Naive thymus-derived CD8-positive, alpha-beta T cell (primary cell): ENCODE results near the gene ASXL1. TPM values are rescaled to one million over a fixed set of nuclear protein-coding genes. Genes with fewer than 3 reads are reported as not detected.
"Not testable (repeated sequence)": the region's sequence is repeated elsewhere in the genome, so short reads cannot be mapped to it uniquely, and the experiment has no call there.

Experiments used
- ATAC-seq, 2 donors: fragments of 150-1000 bp; cut with Tn5 transposase in 1 of 2; sonication (Bioruptor Pico), chemical (Tn5 transposase) in 1 of 2; 1 replicate in 1 of 2; 2 replicates in 1 of 2; pipeline ENCODE4 v1.10.0; 2021; ENCODE audit warnings: mild to moderate bottlenecking in 2 of 2, moderate library complexity in 2 of 2
- POLR2A ChIA-PET: fragments of 350-600 bp; sonication (Branson Sonifier 250); formaldehyde crosslinking; loops from one replicate; lab custom pipeline; 2021; ENCODE audit warnings: antibody characterized with exemption; lab: Charles Lee
- DNase-seq, 10 donors: peaks; one replicate each; pipeline versions ENCODE4 v3.0.0 to v3.0.0-alpha.2; 2020 to 2022
- H3K27ac Mint-ChIP-seq, 10 donors: one replicate each; pipeline ENCODE4 v1.8.0; 2020 to 2022; ENCODE audit warnings: mild to moderate bottlenecking in 10 of 10, mixed read lengths in 10 of 10, moderate library complexity in 4 of 10, inconsistent platforms in 1 of 10
- H3K27me3 Mint-ChIP-seq, 5 donors: one replicate each; pipeline ENCODE4 v1.8.0; 2021 to 2022; ENCODE audit warnings: mixed read lengths in 5 of 5
- H3K36me3 Mint-ChIP-seq, 3 donors: one replicate each; pipeline ENCODE4 v1.8.0; 2020 to 2022; ENCODE audit warnings: mixed read lengths in 3 of 3, mild to moderate bottlenecking in 2 of 3, inconsistent platforms in 1 of 3
- H3K4me1 Mint-ChIP-seq, 4 donors: one replicate each; pipeline ENCODE4 v1.8.0; 2021 to 2022; ENCODE audit warnings: mixed read lengths in 4 of 4
- H3K4me3 Mint-ChIP-seq, 10 donors: one replicate each; pipeline ENCODE4 v1.8.0; 2020 to 2022; ENCODE audit warnings: mild to moderate bottlenecking in 10 of 10, mixed read lengths in 10 of 10, moderate library complexity in 6 of 10, inconsistent platforms in 1 of 10
- H3K9me3 Mint-ChIP-seq, 9 donors: one replicate each; pipeline ENCODE4 v1.8.0; 2020 to 2022; ENCODE audit warnings: mixed read lengths in 9 of 9, mild to moderate bottlenecking in 3 of 9, inconsistent platforms in 1 of 9, moderate library complexity in 1 of 9
- polyA plus RNA-seq, 3 donors: library from polyadenylated mRNA; unstranded; fragments of 300-500 nt; fragmentation: Illumina TruSeq; gene quantifications; one replicate each; pipeline ENCODE4 v1.2.3, GENCODE V29; 2021
- total RNA-seq, 8 experiments: library from RNA in 2 of 8; stranded (reverse) in 2 of 8; gene quantifications; one replicate each; pipeline ENCODE4 v1.2.3 and lab custom pipeline; 2021 to 2026

ASXL1 gene
- total RNA-seq, result 100 to 1,000 TPM; 147 to 149 TPM
- polyA plus RNA-seq, result 10 to 100 TPM; 15.2 to 20.1 (median 18.4) TPM
- 209 to 364 (median 250) reads per million in 6 experiments for total RNA-seq (lab: John Stamatoyannopoulos, UW)

DNA sequence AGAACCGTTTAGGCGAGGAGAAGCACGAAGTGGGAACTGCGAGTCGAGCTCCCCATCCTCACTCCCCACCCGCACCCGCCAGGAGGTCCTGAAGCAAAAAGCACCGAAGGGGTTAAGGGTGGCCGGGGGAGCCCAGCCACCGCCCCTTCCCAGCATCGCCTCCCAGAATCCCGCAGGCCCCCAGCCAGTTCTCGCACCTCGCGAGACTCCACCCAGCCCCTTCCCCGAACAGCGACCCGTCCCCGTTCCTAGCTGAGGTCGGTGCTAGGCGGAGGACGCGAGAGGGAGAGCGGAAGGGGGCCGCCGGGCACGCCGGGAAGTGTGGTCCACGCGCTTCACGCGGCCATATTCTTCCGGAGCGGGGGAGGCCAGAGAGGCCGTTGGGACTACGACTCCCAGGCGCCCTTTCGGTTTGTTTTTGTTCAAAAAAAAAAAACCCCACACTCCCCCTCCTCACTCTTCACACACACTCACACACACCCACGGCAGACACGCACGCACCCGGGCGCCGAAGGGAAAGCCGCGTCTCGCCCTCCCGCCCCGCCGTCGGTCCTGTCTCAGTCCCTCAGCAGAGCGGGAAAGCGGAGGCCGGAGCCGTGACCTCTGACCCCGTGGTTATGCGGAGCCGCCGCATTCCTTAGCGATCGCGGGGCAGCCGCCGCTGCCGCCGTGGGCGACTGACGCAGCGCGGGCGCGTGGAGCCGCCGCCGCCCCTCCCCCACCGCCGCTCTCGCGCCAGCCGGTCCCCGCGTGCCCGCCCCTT, at the start of gene ASXL1:
ASXL1 (plus strand) TSS at position 463 of the 763 bp plus-strand sequence. CDS start 445 bp downstream, outside the sequence.
- Mint-ChIP-seq H3K4me1 (peaks cover 16 to 53% (median 46%) of the 10 kb centered on the region in 4 donors), H3K9me3 (no peaks in the 10 kb centered on the region), H3K36me3 (no peaks in the 10 kb centered on the region), H3K4me3 (peak within 1 kb of the TSS; percentile 87 to 98 (median 96)), H3K27ac (peak within 1 kb of the TSS; percentile 94 to 100 (median 99)), H3K27me3 (no peaks in the 10 kb centered on the region)
- DNase-seq, result peak; percentile 86 to 95 (median 92)
- POLR2A ChIA-PET, result interaction anchor here (0.5 to 3.5 kb wide), 23 partner anchors 9 to 1042 kb away, joined by 3 to 34 read pairs (median 4); no protein-coding TSS in a partner anchor
- peak; percentile 91 to 92 for ATAC-seq

DNA sequence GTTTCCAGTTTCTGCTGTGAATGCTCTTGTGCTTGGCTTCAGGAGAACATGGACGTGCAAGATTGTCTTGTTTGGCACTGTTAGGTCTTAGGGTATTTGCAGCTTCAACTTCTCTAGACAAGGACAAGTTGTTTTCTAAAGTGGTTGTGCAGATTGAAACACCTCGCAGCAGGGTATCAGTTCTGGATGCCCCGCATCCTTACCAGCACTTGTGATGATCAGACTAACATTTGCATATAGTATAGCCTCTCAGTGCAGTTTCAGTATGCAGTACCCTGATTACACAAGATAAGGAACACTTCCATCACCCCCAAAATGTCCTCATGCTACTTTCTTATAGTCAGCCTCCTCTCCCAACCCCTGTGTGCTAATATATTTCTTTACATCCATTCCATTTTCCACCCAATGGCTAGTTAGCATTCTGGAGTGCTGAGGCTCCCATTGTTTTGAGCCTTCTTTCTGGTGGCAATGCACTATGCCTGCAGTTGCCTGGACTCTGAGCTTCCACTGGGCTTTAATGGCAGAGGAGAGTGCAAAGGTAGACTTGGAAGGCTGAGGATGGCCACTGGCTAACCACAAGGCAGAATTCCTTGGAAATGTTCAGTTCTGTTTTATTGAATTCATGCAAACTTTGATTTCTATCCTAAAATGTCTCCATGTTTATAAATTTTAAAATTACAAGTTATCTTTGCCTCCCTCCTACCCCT, 45.3 kb upstream of the ASXL1 start:
- ATAC-seq (no peak), DNase-seq (no peak)
- Mint-ChIP-seq H3K27me3 (no peaks in the 10 kb centered on the region), H3K27ac (no peak overlapping the region), H3K9me3 (no peaks in the 10 kb centered on the region), H3K36me3 (peaks cover 7 to 58% (median 21%) of the 10 kb centered on the region in 3 donors), H3K4me1 (peaks cover 0 to 9% (median 5%) of the 10 kb centered on the region in 4 donors), H3K4me3 (no peak overlapping the region)
- POLR2A ChIA-PET, result no interaction called here

DNA sequence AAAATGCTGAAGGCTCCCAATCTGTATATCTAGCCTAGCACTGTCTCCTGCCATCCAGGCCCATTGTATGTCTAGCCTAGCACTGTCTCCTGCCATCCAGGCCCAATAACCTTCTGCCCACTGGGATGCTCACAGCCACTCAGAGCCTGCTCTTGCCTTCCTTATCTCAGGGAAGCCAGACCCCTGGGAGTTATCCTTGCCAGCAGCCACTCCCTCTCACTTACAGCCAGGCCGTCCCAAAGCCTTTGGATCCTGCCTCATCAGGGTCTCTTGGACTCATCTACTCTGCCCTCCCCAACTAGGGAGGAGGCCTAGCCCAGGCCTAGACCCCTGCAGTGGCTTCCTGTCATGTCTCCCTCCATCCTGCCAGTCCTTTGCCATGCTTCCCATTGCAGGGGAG, 43.4 kb upstream of the ASXL1 start:
- ATAC-seq, result no peak
- Mint-ChIP-seq H3K27me3 (no peaks in the 10 kb centered on the region), H3K36me3 (peaks cover 11 to 67% (median 23%) of the 10 kb centered on the region in 3 donors), H3K9me3 (no peaks in the 10 kb centered on the region), H3K4me1 (peaks cover 0 to 9% (median 5%) of the 10 kb centered on the region in 4 donors), H3K4me3 (no peak overlapping the region), H3K27ac (peak overlapping the region in 7 of 10 donors; percentile 23 to 86 (median 49))
- POLR2A ChIA-PET, result no interaction called here
- no peak for DNase-seq

DNA sequence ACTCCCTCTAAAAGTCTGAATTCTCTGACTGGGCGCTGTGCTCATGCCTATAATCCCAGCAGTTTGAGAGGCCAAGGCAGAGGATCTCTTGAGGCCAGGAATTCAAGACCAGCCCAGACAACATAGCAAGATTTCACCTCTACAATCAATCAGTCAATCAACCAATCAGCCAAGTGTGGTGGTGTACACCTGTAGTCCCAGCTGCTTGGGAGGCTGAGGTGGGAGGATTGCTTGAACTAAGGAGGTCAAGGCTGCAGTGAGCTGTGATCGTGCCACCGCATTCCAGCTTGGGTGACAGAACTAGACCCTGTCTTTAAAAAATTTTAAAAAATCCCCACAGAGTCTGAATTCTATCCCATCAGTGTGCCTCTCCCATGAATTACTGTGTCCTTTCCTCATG, 42.7 kb upstream of the ASXL1 start:
- ATAC-seq (no peak), DNase-seq (no peak)
- Mint-ChIP-seq H3K36me3 (peaks cover 6 to 65% (median 18%) of the 10 kb centered on the region in 3 donors), H3K4me1 (peaks cover 0 to 8% (median 5%) of the 10 kb centered on the region in 4 donors), H3K27me3 (no peaks in the 10 kb centered on the region), H3K9me3 (no peaks in the 10 kb centered on the region), H3K4me3 (no peak overlapping the region), H3K27ac (peak overlapping the region in 5 of 10 donors; percentile 23 to 86 (median 37))
- POLR2A ChIA-PET, result no interaction called here

DNA sequence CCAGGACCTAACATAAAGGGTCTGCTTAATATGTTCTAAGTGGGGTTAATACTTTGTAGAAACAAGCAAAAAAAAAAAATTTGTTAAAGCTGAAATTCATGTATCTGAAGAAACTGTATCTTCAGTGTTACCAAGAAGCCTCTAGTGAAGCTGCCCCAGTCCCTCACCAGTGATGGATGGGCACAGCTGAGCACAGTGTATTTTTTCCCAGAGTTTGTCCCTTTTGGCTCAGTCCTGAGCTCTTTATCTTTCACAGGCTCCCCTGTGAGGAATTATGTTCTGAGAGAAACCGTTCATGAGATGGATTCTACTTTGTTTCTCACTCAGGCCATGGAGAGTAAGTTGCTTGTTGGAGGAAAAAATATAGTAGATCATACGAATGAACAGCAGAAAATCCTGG, 42.2 kb upstream of the ASXL1 start:
- DNase-seq, result no peak
- no peaks in the 10 kb centered on the region for H3K27me3 Mint-ChIP-seq
- peak overlapping the region in 3 of 10 donors; percentile 32 to 59 (median 37) for H3K27ac Mint-ChIP-seq
- no peaks in the 10 kb centered on the region for H3K9me3 Mint-ChIP-seq
- POLR2A ChIA-PET, result no interaction called here
- H3K4me1 Mint-ChIP-seq, result peaks cover 0 to 5% (median 4%) of the 10 kb centered on the region in 4 donors
- H3K4me3 Mint-ChIP-seq, result no peak overlapping the region
- no peak for ATAC-seq
- peaks cover 4 to 61% (median 15%) of the 10 kb centered on the region in 3 donors for H3K36me3 Mint-ChIP-seq

DNA sequence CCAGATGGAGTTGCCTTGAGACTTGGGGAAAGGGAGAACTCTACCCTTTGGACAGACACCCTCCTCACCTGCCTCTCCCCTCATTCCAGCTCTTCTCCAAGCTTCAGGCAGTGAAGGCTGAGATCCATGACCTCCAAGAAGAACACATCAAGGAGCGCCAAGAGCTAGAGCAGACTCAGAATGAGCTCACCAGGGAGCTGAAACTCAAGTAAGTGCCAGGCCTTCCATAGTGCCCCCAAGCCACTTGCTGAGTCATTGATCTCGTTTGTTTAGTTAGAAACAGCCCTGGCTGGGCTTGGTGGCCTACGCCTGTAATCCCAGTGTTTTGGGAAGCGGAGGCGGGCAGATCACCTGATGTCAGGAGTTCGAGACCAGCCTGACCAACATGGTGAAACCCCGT, 41.5 kb upstream of the ASXL1 start:
- no peaks in the 10 kb centered on the region for H3K9me3 Mint-ChIP-seq
- peaks cover 4 to 58% (median 15%) of the 10 kb centered on the region in 3 donors for H3K36me3 Mint-ChIP-seq
- no peak for DNase-seq
- no peak overlapping the region for H3K4me3 Mint-ChIP-seq
- POLR2A ChIA-PET, result no interaction called here
- ATAC-seq, result no peak
- no peaks in the 10 kb centered on the region for H3K27me3 Mint-ChIP-seq
- H3K27ac Mint-ChIP-seq, result peak overlapping the region in 4 of 10 donors; percentile 7 to 59 (median 49)
- H3K4me1 Mint-ChIP-seq, result peaks cover 0 to 5% (median 4%) of the 10 kb centered on the region in 4 donors

DNA sequence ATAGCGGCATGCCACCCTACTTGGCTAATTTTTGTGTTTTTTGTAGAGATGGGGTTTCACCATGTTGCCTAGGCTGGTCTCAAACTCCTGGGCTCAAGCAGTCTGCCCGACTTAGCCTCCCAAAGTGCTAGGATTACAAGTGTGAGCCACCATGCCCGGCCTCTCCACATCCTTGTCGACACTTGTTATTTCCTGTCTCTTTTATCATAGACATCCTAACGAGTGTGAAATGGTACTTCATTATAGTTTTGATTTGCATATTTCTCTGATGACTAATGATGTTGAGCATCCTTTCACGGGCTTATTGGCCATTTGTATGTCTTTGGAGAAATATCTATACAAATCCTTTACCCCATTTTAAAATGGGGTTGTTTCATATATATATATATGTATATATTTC, 39.0 kb upstream of the ASXL1 start:
- ATAC-seq (no peak), DNase-seq (no peak)
- no peak overlapping the region for H3K4me3 Mint-ChIP-seq
- peaks cover 4 to 50% (median 14%) of the 10 kb centered on the region in 3 donors for H3K36me3 Mint-ChIP-seq
- POLR2A ChIA-PET, result no interaction called here
- H3K9me3 Mint-ChIP-seq, result no peaks in the 10 kb centered on the region
- H3K27me3 Mint-ChIP-seq, result no peaks in the 10 kb centered on the region
- peaks cover 0 to 5% (median 3%) of the 10 kb centered on the region in 4 donors for H3K4me1 Mint-ChIP-seq
- H3K27ac Mint-ChIP-seq, result peak overlapping the region in 4 of 10 donors; percentile 1 to 29 (median 25)

DNA sequence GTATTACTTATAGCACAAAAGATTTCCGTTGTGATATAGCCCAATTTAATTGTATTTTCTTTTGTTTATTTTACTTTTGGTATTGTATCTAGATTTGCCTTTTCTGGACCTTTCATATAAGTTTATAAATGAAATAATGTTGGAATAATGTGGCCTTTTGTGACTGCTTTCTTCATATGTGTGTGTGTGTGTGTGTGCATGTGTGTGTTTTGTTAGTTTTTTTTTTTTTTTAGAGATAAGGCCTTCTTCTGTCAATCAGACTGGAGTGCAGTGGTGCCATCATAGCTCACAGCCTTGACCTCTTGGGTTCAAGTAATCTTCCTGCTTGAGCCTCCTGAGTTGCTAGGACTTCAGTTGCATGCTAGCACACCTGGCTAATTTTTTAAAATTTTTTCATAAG, 37.8 kb upstream of the ASXL1 start:
- ATAC-seq (no peak), DNase-seq (no peak)
- no peaks in the 10 kb centered on the region for H3K4me1 Mint-ChIP-seq
- POLR2A ChIA-PET, result no interaction called here
- H3K9me3 Mint-ChIP-seq, result no peaks in the 10 kb centered on the region
- H3K27me3 Mint-ChIP-seq, result no peaks in the 10 kb centered on the region
- no peak overlapping the region for H3K4me3 Mint-ChIP-seq
- peak overlapping the region in 2 of 10 donors; percentile 46 to 78 for H3K27ac Mint-ChIP-seq
- H3K36me3 Mint-ChIP-seq, result peaks cover 4 to 46% (median 14%) of the 10 kb centered on the region in 3 donors

DNA sequence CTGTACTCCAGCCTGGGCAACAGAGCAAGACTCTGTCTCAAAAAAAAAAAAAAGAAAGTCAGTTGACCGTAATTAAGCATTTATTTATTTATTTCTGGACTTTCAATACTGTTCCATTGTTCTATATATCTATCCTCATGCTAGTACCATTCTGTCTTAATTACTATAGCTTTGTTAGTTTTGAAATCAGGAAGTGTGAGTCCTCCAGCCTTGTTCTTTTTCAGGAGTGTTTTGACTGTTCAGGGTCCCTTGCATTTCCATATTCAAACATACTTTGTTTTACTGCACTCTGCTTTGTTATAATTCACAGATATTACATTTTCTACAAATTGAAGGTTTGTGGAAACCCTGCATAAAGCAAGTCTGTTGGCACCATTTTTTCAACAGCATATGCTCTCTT, 36.7 kb upstream of the ASXL1 start:
- Mint-ChIP-seq H3K4me1 (no peaks in the 10 kb centered on the region), H3K4me3 (no peak overlapping the region), H3K36me3 (peaks cover 4 to 40% (median 11%) of the 10 kb centered on the region in 3 donors), H3K9me3 (no peaks in the 10 kb centered on the region), H3K27ac (no peak overlapping the region), H3K27me3 (no peaks in the 10 kb centered on the region)
- ATAC-seq (no peak), DNase-seq (peak in 1 of 10 donors; percentile 24)
- POLR2A ChIA-PET, result no interaction called here

DNA sequence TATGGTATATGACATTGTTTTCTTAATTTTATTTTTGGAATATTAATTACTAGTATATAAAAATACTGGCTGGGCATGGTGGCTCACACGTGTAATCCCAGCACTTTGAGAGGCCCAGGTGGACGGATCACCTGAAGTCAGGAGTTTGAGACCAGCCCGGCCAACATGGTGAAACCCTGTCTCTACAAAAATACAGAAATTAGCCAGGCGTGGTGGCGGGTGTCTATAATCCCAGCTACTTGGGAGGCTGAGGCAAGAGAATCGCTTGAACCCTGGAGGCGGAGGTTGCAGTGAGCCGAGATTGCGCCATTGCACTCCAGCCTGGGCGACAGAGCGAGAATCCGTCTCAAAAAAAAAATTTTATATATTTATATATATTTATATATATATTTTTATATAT, 35.9 kb upstream of the ASXL1 start:
- peaks cover 10 to 40% (median 13%) of the 10 kb centered on the region in 3 donors for H3K36me3 Mint-ChIP-seq

DNA sequence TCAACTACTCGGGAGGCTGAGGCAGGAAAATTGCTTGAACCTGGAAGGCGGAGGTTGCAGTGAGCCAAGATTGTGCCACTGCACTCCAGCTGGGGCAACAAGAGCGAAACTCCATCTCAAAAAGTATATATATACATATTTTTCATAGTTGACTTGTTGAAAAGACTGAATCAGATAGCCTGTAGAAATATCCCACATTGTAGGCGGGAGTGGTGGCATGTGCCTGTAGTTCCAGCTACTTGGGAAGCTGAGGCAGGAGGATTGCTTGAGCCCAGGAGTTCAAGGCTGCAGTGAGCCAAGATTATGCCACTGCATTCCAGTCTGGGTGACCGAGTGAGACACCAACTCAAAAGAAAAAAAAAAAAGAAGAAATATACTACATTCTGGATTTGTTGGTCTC, 34.4 kb upstream of the ASXL1 start:
- H3K4me3 Mint-ChIP-seq, H3K27ac Mint-ChIP-seq, H3K4me1 Mint-ChIP-seq, ATAC-seq, H3K9me3 Mint-ChIP-seq, H3K27me3 Mint-ChIP-seq, POLR2A ChIA-PET: not testable (repeated sequence)
- DNase-seq, result peak in 1 of 10 donors; percentile 20
- H3K36me3 Mint-ChIP-seq, result peaks cover 6 to 34% (median 12%) of the 10 kb centered on the region in 3 donors

More for the DNA sequence above, 35.9 kb upstream of the ASXL1 start:
- H3K27ac Mint-ChIP-seq, POLR2A ChIA-PET, H3K4me1 Mint-ChIP-seq, H3K4me3 Mint-ChIP-seq, H3K9me3 Mint-ChIP-seq, ATAC-seq, H3K27me3 Mint-ChIP-seq: not testable (repeated sequence)
- peak in 1 of 10 donors; percentile 13 for DNase-seq

DNA sequence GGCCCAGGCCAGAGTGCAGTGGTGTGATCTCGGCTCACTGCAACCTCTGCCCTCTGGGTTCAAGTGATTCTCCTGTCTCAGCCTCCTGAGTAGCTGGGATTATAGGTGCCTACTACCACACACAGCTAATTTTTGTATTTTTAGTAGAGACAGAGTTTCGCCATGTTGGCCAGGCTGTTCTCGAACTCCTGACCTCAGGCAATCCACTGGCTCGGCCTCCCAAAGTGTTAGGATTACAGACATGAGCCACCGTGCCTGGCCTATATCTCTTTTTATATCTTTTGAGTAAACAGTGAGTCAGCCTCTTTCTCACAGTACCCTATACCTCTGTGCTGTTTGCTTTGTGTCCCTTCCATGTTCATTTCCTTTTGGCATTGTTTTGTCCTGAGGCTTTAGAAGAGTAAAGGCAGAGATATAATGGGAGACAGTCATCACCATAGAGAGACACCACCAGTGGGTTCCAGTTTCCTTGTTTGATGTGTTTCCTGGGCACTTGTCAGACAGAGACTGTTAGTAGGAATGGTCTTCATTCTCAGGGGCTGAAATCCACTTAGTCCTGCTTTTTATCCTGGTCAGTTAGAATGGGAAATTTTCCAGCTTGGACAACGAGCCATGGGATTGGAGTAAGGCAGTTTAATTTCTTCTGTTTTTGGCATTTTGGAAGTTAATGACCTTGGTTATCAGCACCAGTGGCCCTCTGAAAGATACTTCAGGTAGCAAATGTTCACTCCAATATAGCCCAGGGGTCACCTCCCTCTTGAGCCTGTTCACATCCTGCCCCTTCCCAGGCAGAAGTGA, 32.2 kb upstream of the ASXL1 start:
- POLR2A ChIA-PET, result interaction anchor here (0.6 kb wide), 1 partner anchor 32 kb away, joined by 3 read pairs; the partner anchor contains the start of gene ASXL1
- Mint-ChIP-seq H3K4me1 (no peaks in the 10 kb centered on the region), H3K4me3 (no peak overlapping the region)

More for the DNA sequence above, 32.2 kb upstream of the ASXL1 start:
- Mint-ChIP-seq H3K27ac (peak overlapping the region in 3 of 10 donors; percentile 10 to 51 (median 19)), H3K27me3 (no peaks in the 10 kb centered on the region), H3K36me3 (peaks cover 6 to 32% (median 15%) of the 10 kb centered on the region in 3 donors), H3K9me3 (no peaks in the 10 kb centered on the region)
- DNase-seq (no peak), ATAC-seq (no peak)
